SW 1271 (cell line): Measurements from ENCODE around the gene DHRS7B.
"Not testable (repeated sequence)": the region's sequence is repeated elsewhere in the genome, so short reads cannot be mapped to it uniquely, and the experiment has no call there.

ENCODE experiments used
- DNase-seq, 2 experiments: peaks; one replicate each; lab custom pipeline; 2025; lab: John Stamatoyannopoulos, UW

The DHRS7B gene

DNA sequence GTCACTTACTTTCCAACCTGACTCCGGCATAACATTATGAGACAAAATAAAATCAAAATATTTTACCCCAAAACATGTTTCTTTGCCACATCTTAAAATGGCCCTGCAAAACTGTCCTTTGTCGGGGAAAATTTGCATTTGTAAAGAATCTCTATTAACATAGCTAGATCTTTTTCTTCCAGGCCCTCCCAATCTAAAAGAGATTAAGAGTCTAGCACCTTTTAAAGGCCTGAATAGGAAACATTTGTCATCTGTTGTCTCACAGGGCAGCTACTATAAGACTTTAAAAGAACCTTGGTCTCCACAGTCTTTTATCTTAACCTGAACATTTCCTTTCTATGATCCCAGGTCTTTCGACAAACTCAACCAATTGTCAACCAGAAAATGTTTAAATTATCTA, 18.1 kb upstream of the DHRS7B start:
- DNase-seq: no peak

GRCh38 chr17:21113049-21113690, 13.6 kb upstream of the DHRS7B start:
- no peak for DNase-seq

DNA sequence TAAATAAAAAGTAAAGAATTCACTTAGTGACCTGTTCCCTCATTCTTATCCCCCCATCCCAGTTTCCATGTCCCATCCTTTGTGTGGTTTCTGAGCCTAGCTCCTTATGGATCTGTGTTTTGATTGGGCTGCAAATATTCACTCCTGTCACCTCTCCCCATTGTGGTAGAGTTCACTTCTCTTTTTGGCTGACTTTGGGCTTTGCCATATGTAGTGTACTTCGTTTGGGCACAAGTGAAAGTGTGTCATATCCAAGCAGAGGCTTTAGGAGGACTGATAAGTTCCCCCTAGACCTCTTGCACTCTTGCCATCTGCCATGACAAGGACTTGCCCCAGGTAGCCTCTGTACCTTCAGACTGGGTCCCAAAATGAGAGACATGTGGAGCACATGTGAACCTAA, 13.0 kb upstream of the DHRS7B start:
- no peak for DNase-seq

DNA sequence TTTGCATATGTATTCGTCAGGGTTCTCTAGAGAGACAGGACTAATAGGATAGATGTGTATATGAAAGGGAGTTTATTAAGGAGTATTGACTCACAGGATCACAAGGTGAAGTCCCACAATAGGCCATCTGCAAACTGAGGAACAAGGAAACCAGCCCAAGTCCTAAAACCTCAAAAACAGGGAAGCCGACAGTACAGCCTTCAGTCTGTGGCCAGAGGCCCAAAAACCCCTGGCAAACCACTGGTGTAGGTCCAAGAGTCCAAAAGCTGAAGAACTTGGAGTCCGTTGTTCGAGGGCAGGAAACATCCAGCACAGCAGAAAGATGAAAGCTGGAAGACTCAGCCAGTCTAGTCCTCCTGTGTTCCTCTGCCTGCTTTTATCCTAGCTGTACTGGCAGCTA, 12.0 kb upstream of the DHRS7B start:
- not testable (repeated sequence) for DNase-seq

DNA sequence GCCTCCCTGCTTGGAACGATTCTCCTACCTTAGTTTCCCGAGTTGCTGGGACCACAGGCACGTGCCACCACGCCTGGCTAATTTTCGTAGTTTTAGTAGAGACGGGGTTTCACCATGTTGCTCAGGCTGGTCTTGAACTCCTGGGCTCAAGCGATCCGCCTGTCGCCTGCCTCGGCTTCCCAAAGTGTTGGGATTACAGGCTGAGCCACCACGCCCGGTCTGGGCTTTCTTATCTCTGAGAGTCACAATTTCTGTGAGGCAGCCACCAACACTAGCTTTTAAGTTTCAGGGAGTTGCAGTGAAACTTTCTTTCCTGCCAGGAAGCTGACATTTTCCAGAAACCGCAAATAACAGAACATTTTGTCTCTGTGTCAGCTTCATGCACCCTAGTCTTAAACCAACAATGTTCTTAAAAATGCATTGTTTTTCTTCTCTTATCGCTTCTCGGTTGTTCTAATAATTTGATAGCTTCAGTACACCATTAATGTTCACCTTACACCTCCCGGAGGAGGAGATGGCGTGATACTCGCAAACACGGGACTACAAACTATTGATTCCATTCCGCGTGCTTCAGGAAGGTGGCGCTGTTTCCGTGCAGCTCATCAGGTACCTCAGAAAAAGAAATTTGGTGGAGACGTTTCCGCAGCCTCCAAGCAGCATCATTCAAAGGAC, 7.4 kb upstream of the DHRS7B start:
- peak; percentile 53 to 74 for DNase-seq

GRCh38 chr17:21119919-21120249, 6.9 kb upstream of the DHRS7B start:
- no peak for DNase-seq

DNA sequence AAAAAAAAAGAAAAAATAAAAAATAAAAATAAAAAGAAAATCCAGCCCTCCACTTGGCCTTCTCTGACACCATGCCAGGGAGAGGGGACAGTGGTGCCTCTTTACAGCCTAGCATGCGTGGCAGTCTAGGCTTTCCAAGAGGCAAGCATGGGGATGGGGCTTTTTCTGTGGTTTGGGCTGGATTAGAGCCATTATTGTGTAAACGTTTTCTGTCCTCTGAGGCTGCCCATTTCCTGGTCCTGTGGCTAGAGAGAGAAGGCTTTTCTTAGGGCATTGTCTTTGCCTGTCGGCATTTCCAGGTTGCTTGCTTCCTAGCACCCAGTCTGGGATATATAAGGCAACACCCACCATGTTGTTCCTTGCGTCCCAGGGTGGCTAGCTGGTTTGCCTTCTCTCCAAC, 2.7 kb upstream of the DHRS7B start:
- DNase-seq: no peak

- not testable (repeated sequence) for DNase-seq
Measured at GRCh38 chr17:21124517-21124916, 2.2 kb upstream of the DHRS7B start.

GRCh38 chr17:21125862-21126261, 902 bp upstream of the DHRS7B start:
- no peak for DNase-seq

GRCh38 chr17:21127509-21128077, 829 bp downstream of the DHRS7B start:
- no peak for DNase-seq

DNA sequence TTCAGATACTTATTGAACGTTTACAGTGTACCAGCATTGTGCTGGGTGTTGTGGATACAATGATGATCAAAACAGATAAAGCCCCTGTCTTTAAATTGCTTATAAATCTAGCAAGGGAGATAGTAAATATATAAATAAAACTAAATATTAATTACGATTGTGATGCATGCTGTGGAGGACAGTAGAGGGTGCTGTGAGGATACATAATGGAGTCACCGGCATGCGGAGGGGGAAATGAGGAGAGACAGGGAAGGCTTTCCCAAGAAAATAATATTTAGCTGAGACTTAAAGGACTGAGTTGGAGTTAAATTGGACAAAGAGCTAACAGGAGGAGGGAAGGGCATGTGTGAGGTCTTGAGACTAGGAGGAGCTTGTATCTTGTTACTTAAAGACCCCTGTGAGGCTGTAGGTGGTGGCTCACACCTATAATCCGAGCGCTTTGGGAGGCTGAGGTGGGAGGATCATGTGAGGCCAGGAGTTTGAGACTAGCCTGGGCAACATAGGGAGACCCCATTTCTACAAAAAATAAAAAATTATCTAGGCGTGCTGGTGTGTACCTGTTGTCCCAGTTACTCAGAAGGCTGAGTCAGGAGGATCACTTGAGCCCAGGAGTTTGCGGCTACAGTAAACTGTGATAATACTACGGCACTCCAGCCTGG, 2.4 kb downstream of the DHRS7B start:
- peak in 1 of 2 experiments; percentile 61 for DNase-seq

GRCh38 chr17:21131137-21131536, 4.4 kb downstream of the DHRS7B start:
- no peak for DNase-seq

- no peak for DNase-seq
Measured at GRCh38 chr17:21132428-21132827, 5.7 kb downstream of the DHRS7B start.

DNA sequence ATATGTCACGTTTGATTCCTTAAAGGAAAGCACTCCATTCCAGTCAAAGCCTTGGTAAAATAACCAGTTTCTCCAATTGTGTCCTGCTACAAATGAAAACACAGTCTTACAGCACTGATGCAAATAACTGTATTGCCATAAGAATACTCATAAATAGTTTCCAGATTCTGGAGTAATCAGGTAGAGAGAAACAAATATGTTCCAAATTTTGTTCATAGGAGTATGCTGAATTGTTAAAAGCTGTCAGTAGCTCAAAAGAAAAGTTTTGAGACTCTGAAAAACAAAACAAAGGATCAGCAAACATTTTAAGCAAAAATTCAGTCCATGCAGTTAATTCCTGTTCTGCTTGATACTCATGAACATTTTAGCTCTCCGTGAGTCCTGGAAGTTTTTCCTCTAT, 7.8 kb downstream of the DHRS7B start:
- DNase-seq: no peak

GRCh38 chr17:21140911-21141310, 14.1 kb downstream of the DHRS7B start:
- DNase-seq: no peak

DNA sequence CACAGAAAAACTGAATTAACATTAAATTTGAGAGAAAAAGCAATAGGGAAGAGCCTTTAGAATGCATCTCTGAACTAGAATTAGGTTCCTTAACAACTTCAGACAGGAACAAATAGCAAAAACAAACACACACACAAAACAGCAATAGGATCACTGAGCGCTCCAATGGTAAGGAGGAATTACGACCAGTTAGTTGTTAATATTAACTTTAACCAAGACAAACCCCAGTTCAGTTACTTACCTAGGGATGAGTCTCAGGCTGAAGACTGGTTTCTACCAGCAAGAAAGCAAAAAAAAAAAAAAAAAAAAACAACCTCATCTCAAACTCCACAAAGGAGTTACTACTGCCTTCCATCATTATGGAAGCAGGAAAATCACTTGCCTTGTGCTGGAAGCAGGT, 14.6 kb downstream of the DHRS7B start:
- no peak for DNase-seq

GRCh38 chr17:21142065-21142464, 15.3 kb downstream of the DHRS7B start:
- not testable (repeated sequence) for DNase-seq

- DNase-seq: no peak
Measured at GRCh38 chr17:21143695-21144094, 16.9 kb downstream of the DHRS7B start.

DNA sequence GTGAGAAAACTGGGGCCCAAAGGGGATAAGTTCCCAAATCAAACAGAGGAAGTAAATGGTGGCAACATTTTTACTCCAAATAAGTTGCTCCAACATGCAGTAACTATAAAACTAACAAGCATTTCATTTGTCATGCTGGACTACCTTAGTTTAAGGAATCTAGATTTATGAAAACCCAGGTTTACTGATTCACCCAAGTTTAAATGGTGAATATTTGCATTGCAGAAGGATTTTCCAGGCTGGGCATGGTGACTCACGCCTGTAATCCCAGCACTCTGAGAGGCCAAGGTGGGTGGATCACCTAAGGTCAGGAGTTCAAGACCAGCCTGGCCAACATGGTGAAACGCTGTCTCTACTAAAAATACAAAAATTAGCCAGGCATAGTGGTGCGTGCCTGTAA, 17.5 kb downstream of the DHRS7B start:
- not testable (repeated sequence) for DNase-seq

- DNase-seq: no peak
Measured at GRCh38 chr17:21146362-21147015, 19.7 kb downstream of the DHRS7B start.

- DNase-seq: no peak
Measured at GRCh38 chr17:21149621-21150020, 22.9 kb downstream of the DHRS7B start.

- DNase-seq: no peak
Measured at GRCh38 chr17:21152731-21153130, 26.0 kb downstream of the DHRS7B start.
